Right lobe of liver (tissue), 6 donors: ENCODE measurements around the gene WDR45. TPM values are rescaled to one million over a fixed set of nuclear protein-coding genes. Genes with fewer than 3 reads are reported as not detected.

Experiments used
- ATAC-seq, 4 donors: fragments of 200-7000 bp; cut with Tn5 transposase; one replicate each; pipeline ENCODE4 v1.9.1; 2020; ENCODE audit warnings: mild to moderate bottlenecking in 4 of 4, moderate library complexity in 4 of 4
- DNase-seq, 3 donors: peaks; one replicate each; pipeline ENCODE4 v3.0.0-alpha.2; 2020
- H3K27ac ChIP-seq, 3 donors: fragments of 200-600 bp; one replicate each; pipeline ENCODE4 v1.8.0; 2022
- H3K27me3 ChIP-seq, 2 donors: fragments of 200-600 bp; one replicate each; pipeline ENCODE4 v1.8.0; 2022
- H3K36me3 ChIP-seq, 4 donors: fragments of 200-600 bp; sonication (generic) in 1 of 4; one replicate each; pipeline versions ENCODE4 v1.5.1 to v1.8.0; 2017 to 2022; ENCODE audit warnings: control low read depth in 1 of 4
- H3K4me1 ChIP-seq, 4 donors: fragments of 200-600 bp; sonication (generic) in 1 of 4; one replicate each; pipeline versions ENCODE4 v1.5.1 to v1.8.0; 2017 to 2022; ENCODE audit warnings: control low read depth in 1 of 4
- H3K4me3 ChIP-seq, 3 donors: fragments of 200-600 bp; one replicate each; pipeline ENCODE4 v1.8.0; 2022
- H3K9me3 ChIP-seq, 4 donors: fragments of 200-600 bp; sonication (generic) in 1 of 4; one replicate each; pipeline versions ENCODE4 v1.5.1 to v1.8.0; 2017 to 2022; ENCODE audit warnings: control low read depth in 1 of 4
- POLR2A ChIP-seq: fragments of 450-650 bp; IDR thresholded peaks from one replicate; pipeline ENCODE4 v1.6.1; 2017; ENCODE audit warnings: antibody characterized with exemption, mild to moderate bottlenecking
- WGBS: methylation state at CpG from one replicate; pipeline ENCODE4 v1.1.6; 2018; ENCODE audit warnings: low coverage, low lambda C conversion rate; ENCODE audit not compliant: insufficient coverage; ENCODE audit errors: missing lambda C conversion rate; 5-methylcytosine and 5-hydroxymethylcytosine counted together
- intact Hi-C, 2 donors: fragments of 100-400 bp; cut with DNase I; formaldehyde crosslinking; loops; one replicate each; pipeline versions ENCODE4 v1.11.2 to v1.14.1; 2022
- total RNA-seq, 6 experiments: library from RNA; depleted of rRNA in 2 of 6; stranded (reverse); fragments of >200 nt in 2 of 6; fragmentation: NEBNext Ultra II Directional in 3 of 6; extraction: Animal tissue kit (Norgen Biotek cat#: 25700) in 3 of 6; gene quantifications; one replicate each; pipeline versions ENCODE4 v1.1.0 to v1.2.4, GENCODE V29; 2016 to 2023
- TF ChIP-seq, protein P1 (sequence below), 4 donors: fragments of 200-600 bp in 3 of 4; fragments of 450-650 bp in 1 of 4; IDR thresholded peaks; one replicate each; pipeline versions ENCODE4 v1.5.1 to v1.8.0; 2016 to 2022; ENCODE audit warnings: antibody characterized with exemption in 4 of 4, mild to moderate bottlenecking in 2 of 4
- donor health status: DM: no; HTN: yes; CAD: no.
- donor health status: DM: no; HTN: no; CAD: no.
- donor health status: DM: no; HTN: no; CAD: no.
- donor health status: DM: no; HTN: yes; CAD: no.
- donor health status: DM: no; HTN: yes; CAD: no.

WDR45 gene
- total RNA-seq, 6 experiments from 2014 or later, result 31.8 to 65.2 (median 47.9) TPM

DNA sequence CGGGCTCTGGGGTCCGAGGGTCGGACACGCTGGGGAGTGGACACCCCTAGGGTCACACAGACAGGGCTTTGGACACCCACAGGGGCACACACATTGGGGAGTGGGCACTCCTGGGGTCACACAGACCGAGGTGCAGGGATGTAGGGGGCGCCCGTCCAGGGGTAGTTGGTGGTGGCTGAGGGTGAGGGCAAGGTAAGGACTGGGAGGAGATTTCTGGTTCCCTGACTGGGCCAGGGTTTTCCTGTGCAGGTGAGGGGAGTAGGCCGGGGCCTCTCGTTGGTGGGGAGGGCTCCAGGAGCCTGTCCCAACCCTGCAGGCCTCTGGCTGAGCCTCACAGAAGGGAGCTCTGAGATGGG, 21.9 kb upstream of the WDR45 start:
- Histone ChIP-seq H3K27me3 (no peaks in the 10 kb centered on the region), H3K36me3 (no peaks in the 10 kb centered on the region), H3K9me3 (no peaks in the 10 kb centered on the region), H3K4me1 (peaks cover 0 to 9% (median 0%) of the 10 kb centered on the region in 4 donors), H3K4me3 (peak overlapping the region; percentile 27 to 62 (median 60)), H3K27ac (peak overlapping the region; percentile 20 to 80 (median 76))
- DNase-seq, result no peak
- peak in 3 of 4 donors; percentile 1 to 14 (median 5) for ATAC-seq
- intact Hi-C loops, result no loop called here
- 36% methylated on average over 2 of the region's 9 CpGs for WGBS
- TF ChIP-seq POLR2A, result no peak
- TF ChIP-seq, protein P1, sequence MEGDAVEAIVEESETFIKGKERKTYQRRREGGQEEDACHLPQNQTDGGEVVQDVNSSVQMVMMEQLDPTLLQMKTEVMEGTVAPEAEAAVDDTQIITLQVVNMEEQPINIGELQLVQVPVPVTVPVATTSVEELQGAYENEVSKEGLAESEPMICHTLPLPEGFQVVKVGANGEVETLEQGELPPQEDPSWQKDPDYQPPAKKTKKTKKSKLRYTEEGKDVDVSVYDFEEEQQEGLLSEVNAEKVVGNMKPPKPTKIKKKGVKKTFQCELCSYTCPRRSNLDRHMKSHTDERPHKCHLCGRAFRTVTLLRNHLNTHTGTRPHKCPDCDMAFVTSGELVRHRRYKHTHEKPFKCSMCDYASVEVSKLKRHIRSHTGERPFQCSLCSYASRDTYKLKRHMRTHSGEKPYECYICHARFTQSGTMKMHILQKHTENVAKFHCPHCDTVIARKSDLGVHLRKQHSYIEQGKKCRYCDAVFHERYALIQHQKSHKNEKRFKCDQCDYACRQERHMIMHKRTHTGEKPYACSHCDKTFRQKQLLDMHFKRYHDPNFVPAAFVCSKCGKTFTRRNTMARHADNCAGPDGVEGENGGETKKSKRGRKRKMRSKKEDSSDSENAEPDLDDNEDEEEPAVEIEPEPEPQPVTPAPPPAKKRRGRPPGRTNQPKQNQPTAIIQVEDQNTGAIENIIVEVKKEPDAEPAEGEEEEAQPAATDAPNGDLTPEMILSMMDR (IDR thresholded peaks at IDR 0.05), result no peak

DNA sequence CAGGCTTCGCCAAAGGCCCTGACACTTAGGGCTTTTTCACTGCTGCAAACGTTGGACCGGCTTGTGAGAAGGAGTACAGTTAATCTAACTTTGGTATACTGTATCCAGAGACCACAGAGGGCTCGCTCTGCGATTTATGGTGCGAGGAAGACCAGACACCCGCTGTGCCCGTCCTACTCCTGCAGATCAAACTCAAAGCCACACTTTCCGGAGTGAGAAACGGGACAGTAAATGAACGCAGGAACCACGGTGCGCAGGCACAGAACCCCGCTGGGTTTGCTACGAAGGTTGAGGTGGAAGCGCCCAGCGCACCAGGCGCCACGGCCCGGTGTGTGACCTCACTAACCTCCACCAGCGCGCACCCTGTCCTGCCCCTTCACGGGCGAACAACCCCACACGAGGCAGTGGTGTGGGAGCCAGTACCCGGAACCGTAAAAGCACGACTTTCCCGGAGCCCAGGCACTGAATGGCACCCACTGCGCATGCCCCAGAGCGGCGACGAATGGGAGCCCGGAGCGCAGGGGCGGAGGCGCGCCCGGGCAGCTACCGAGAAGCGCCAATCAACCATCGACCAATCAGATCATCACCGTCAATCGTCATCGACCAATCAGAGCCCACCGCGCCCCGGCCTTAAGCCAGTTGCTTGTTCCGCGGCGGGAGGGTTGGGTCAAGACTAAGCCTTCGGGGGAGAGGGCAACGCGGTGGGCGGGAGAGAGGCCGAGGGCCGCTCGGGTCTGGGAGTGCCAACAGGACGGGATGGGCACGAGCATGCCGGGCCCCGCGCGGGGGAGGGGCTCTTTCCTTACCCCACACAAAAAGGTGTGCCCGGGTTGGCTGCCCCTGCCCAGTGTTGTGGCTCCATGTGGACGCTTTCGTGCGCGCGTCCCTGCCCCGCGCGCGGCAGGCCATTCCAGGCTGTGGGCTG, 21.3 kb upstream of the WDR45 start:
- peak; percentile 86 to 92 (median 89) for ATAC-seq
- DNase-seq, result peak; percentile 88 to 94 (median 93)
- peak overlapping the region; percentile 33 to 80 (median 76) for H3K27ac ChIP-seq
- no peaks in the 10 kb centered on the region for H3K27me3 ChIP-seq
- peak overlapping the region; percentile 27 to 62 (median 60) for H3K4me3 ChIP-seq
- H3K9me3 ChIP-seq, result no peaks in the 10 kb centered on the region
- 32% methylated on average over 44 of the region's 74 CpGs for WGBS
- peak; percentile 78 for TF ChIP-seq POLR2A
- TF ChIP-seq, protein P1 (IDR thresholded peaks at IDR 0.05), result no peak
- intact Hi-C loops, result no loop called here
- H3K36me3 ChIP-seq, result no peaks in the 10 kb centered on the region
- peaks cover 0 to 9% (median 0%) of the 10 kb centered on the region in 4 donors for H3K4me1 ChIP-seq

- TF ChIP-seq POLR2A, result no peak
- TF ChIP-seq, protein P1 (IDR thresholded peaks at IDR 0.05), result no peak
- intact Hi-C loops, result no loop called here
- no peaks in the 10 kb centered on the region for H3K9me3 ChIP-seq
- WGBS, result 100% methylated on average over 4 of the region's 4 CpGs
- no peaks in the 10 kb centered on the region for H3K4me1 ChIP-seq
- H3K36me3 ChIP-seq, result no peaks in the 10 kb centered on the region
- H3K4me3 ChIP-seq, result no peak overlapping the region
- DNase-seq (no peak), ATAC-seq (no peak)
- H3K27ac ChIP-seq, result no peak overlapping the region
- H3K27me3 ChIP-seq, result no peaks in the 10 kb centered on the region
Measured at GRCh38 chrX:49096419-49096818, 16.7 kb upstream of the WDR45 start.

DNA sequence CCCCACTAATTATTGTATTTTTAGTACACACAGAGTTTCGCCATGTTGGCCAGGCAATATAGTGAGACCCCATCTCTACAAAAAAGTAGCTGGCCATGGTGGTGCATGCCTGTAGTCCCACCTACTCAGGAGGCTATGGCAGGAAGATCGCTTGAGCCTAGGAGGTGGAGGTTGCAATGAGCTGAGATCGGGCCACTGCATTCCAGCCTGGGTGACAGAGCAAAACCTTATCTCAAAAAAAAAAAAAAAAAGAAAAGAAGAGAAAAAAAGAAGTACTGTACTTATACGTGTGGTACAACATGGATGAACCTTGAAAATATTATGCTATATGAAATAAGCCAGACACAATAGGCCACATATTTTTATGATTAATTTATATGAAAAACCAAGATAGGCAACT, 9.9 kb upstream of the WDR45 start:
- no peaks in the 10 kb centered on the region for H3K9me3 ChIP-seq
- intact Hi-C loops, result no loop called here
- WGBS, result 83% methylated on average over 4 of the region's 4 CpGs
- ATAC-seq (no peak), DNase-seq (no peak)
- TF ChIP-seq POLR2A, result no peak
- TF ChIP-seq, protein P1 (IDR thresholded peaks at IDR 0.05), result no peak
- no peaks in the 10 kb centered on the region for H3K27me3 ChIP-seq
- no peak overlapping the region for H3K27ac ChIP-seq
- no peaks in the 10 kb centered on the region for H3K36me3 ChIP-seq
- no peak overlapping the region for H3K4me3 ChIP-seq
- no peaks in the 10 kb centered on the region for H3K4me1 ChIP-seq
